SU-DHL-6 (cell line): ENCODE measurements around the gene LRRK2.

ENCODE experiments used
- H2AFZ ChIP-seq: fragments of 200-600 bp; sonication (generic); 2 replicates; pipeline ENCODE4 v1.6.1; 2014; ENCODE audit warnings: low read depth, mild to moderate bottlenecking, moderate library complexity, mixed read lengths, antibody characterized with exemption, low read length; ENCODE audit not compliant: severe bottlenecking
- H3F3A ChIP-seq: fragments of 200-600 bp; shearing (Covaris generic); 2 replicates; pipeline ENCODE4 v1.6.0; 2016; ENCODE audit warnings: antibody characterized with exemption, mild to moderate bottlenecking; ENCODE audit not compliant: insufficient read depth
- H3K27ac ChIP-seq: fragments of 200-600 bp; sonication (generic); 2 replicates; pipeline ENCODE4 v1.5.1; 2016; ENCODE audit warnings: low read depth, mild to moderate bottlenecking, low read length, moderate library complexity, mixed read lengths
- H3K27me3 ChIP-seq: fragments of 200-600 bp; sonication (generic), shearing (Covaris generic); 2 replicates; pipeline ENCODE4 v1.6.0; 2014; ENCODE audit warnings: mild to moderate bottlenecking, low read length
- H3K36me3 ChIP-seq: fragments of 200-600 bp; sonication (generic); 2 replicates; pipeline ENCODE4 v1.6.1; 2014; ENCODE audit warnings: mild to moderate bottlenecking, low read length, mixed read lengths
- H3K4me2 ChIP-seq: fragments of 300-600, 200-600 bp; shearing (Covaris generic), sonication (generic); 2 replicates; pipeline ENCODE4 v1.6.0; 2014; ENCODE audit warnings: low read length, low read depth, mild to moderate bottlenecking; ENCODE audit not compliant: poor library complexity, severe bottlenecking
- H3K4me3 ChIP-seq: fragments of 200-600 bp; sonication (generic); 2 replicates; pipeline ENCODE4 v1.5.1; 2014; ENCODE audit warnings: antibody characterized with exemption, low read length, mild to moderate bottlenecking, mixed read lengths; ENCODE audit not compliant: insufficient read depth, poor library complexity, severe bottlenecking
- H3K79me2 ChIP-seq: fragments of 200-600 bp; sonication (generic); 2 replicates; pipeline ENCODE4 v1.6.1; 2014; ENCODE audit warnings: mild to moderate bottlenecking, low read length, moderate library complexity; ENCODE audit not compliant: insufficient read depth
- H3K9ac ChIP-seq: fragments of 200-600 bp; sonication (generic); 2 replicates; pipeline ENCODE4 v1.7.0; 2014; ENCODE audit warnings: mild to moderate bottlenecking, low read length
- H3K9me2 ChIP-seq: fragments of 200-600 bp; sonication (generic); replicated peaks from 2 replicates; pipeline ENCODE4 v1.6.1; 2014; ENCODE audit warnings: low read length; ENCODE audit not compliant: insufficient read depth
- H3K9me3 ChIP-seq: fragments of 200-600 bp; sonication (generic); 2 replicates; pipeline ENCODE4 v1.6.1; 2014; ENCODE audit warnings: low read length, mixed read lengths; ENCODE audit not compliant: insufficient read depth
- H4K20me1 ChIP-seq: fragments of 200-600 bp; sonication (generic); 2 replicates; pipeline ENCODE4 v1.6.1; 2014; ENCODE audit warnings: low read depth, mild to moderate bottlenecking, antibody characterized with exemption, low read length, moderate library complexity, mixed read lengths
- CTCF ChIP-seq: fragments of 200-600 bp; sonication (generic); IDR thresholded peaks from one replicate; pipeline ENCODE4 v1.5.1; 2017; ENCODE audit warnings: antibody characterized with exemption, mild to moderate bottlenecking, low read length, moderate library complexity; ENCODE audit not compliant: insufficient read depth, poor library complexity, severe bottlenecking
- EZH2phosphoT487 ChIP-seq: fragments of 200-600 bp; sonication (generic), shearing (Covaris generic); conservative IDR thresholded peaks from 2 replicates; pipeline ENCODE4 v1.6.1; 2018; ENCODE audit warnings: mild to moderate bottlenecking, antibody characterized with exemption, low read length, moderate library complexity, mixed read lengths

Gene LRRK2

GRCh38 chr12:40338621-40339020, 113.8 kb downstream of the LRRK2 start:
- no peak for TF ChIP-seq EZH2phosphoT487
- TF ChIP-seq CTCF: no peak

GRCh38 chr12:40342010-40342409, 117.2 kb downstream of the LRRK2 start:
- H3K4me2 ChIP-seq: no peak overlapping the region
- no peak overlapping the region for H3K9ac ChIP-seq
- no peaks in the 10 kb centered on the region for H3K36me3 ChIP-seq
- no peaks in the 10 kb centered on the region for H3K27me3 ChIP-seq
- no peak overlapping the region for H3K4me3 ChIP-seq
- H3F3A ChIP-seq: no peaks in the 10 kb centered on the region
- H3K9me2 ChIP-seq: no peaks in the 10 kb centered on the region
- TF ChIP-seq EZH2phosphoT487 (no peak), CTCF (no peak)
- no peaks in the 10 kb centered on the region for H3K9me3 ChIP-seq
- no peaks in the 10 kb centered on the region for H4K20me1 ChIP-seq
- H3K79me2 ChIP-seq: no peaks in the 10 kb centered on the region
- H2AFZ ChIP-seq: no peak overlapping the region
- H3K27ac ChIP-seq: no peak overlapping the region

More at GRCh38 chr12:40338621-40339020, 113.8 kb downstream of the LRRK2 start:
- H3K4me3 ChIP-seq: no peak overlapping the region
- H2AFZ ChIP-seq: no peak overlapping the region
- H3K36me3 ChIP-seq: no peaks in the 10 kb centered on the region
- no peaks in the 10 kb centered on the region for H3K9me2 ChIP-seq
- no peak overlapping the region for H3K4me2 ChIP-seq
- no peaks in the 10 kb centered on the region for H3K27me3 ChIP-seq
- no peaks in the 10 kb centered on the region for H3K79me2 ChIP-seq
- no peak overlapping the region for H3K27ac ChIP-seq
- no peaks in the 10 kb centered on the region for H3F3A ChIP-seq
- no peak overlapping the region for H3K9ac ChIP-seq
- H3K9me3 ChIP-seq: no peaks in the 10 kb centered on the region
- no peaks in the 10 kb centered on the region for H4K20me1 ChIP-seq

GRCh38 chr12:40343124-40343523, 118.3 kb downstream of the LRRK2 start:
- Histone ChIP-seq H3K79me2 (no peaks in the 10 kb centered on the region), H3K9me3 (no peaks in the 10 kb centered on the region), H2AFZ (no peak overlapping the region), H3K4me2 (no peak overlapping the region), H3K4me3 (no peak overlapping the region), H3K36me3 (no peaks in the 10 kb centered on the region), H3F3A (no peaks in the 10 kb centered on the region), H3K9me2 (no peaks in the 10 kb centered on the region), H3K27me3 (no peaks in the 10 kb centered on the region), H3K9ac (no peak overlapping the region), H3K27ac (no peak overlapping the region), H4K20me1 (no peaks in the 10 kb centered on the region)
- no peak for TF ChIP-seq EZH2phosphoT487
- no peak for TF ChIP-seq CTCF
